DMS153 (cell line): Measurements from ENCODE around the gene PROP1.
"Not testable (repeated sequence)": the region's sequence is repeated elsewhere in the genome, so short reads cannot be mapped to it uniquely, and the experiment has no call there.

Experiments used
- DNase-seq: peaks from one replicate; lab custom pipeline; 2025; lab: John Stamatoyannopoulos, UW

The PROP1 gene

DNA sequence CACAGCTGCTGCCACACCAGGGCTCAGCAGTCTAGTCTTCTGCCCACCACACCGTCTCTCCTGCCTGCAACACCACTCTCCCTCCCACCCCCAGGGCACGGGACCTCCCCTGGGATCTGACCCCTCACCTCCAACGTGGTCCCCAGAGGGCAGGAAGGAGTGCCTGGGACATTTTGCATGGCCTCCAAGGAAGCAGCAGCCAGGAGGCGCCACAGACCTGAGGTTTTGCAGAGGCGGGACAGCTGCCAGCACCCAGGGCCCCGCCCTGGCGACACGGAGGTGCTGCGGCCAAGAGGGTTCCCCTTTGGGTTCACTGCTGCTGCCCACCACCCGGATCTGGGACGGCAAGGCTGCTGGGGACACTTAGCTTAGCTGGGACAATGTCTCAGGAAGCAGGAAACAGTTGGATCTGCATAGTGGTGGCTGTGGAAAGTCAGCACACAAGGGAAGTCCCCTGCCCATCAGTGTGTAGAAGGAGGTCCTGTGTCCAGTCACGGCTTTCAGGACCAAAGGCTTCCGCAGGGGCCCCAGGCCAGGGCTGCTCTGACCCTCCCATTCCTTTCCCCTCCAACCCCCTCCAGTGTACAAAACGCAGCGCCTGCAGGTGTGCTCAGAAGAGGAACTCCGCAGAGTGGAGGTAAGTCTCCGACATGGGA is 13.8 kb downstream of the PROP1 start:
- no peak for DNase-seq

DNA sequence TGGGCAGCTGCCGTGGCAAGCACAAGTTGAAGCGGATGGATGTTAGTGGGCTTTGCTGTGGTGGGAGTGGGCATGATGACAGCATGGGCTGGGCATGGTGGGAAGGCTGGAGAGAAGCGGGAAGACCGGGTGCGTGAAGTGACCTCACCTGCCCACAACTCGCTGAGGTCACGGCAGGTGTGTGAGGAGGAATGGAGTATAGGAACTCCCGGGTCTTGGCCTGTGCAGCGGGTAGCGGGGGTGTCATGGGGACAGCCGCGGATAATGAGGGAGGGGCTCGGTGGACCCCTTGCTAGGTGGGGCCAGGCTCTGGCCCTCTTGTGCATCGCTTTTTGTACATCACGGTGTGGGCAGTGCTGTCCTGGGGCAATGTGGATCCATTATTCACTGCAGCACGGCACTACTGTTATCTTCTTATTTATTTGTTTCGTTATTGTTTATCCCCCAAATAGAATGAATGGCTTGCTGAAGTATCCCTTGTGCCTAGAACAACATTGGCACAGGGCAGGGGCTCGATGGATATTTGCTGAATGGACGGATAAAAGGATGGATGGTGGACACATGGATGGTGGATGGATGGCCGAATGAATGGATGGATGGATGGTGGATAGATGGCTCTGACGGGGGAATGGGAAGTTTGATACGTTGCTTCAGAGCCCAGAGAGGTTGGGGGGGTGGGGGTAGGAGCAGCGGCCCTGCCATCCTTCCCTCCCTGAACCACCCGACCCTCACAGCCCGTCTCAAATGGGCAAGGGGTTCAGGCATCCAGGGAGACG is 14.6 kb downstream of the PROP1 start:
- no peak for DNase-seq

DNA sequence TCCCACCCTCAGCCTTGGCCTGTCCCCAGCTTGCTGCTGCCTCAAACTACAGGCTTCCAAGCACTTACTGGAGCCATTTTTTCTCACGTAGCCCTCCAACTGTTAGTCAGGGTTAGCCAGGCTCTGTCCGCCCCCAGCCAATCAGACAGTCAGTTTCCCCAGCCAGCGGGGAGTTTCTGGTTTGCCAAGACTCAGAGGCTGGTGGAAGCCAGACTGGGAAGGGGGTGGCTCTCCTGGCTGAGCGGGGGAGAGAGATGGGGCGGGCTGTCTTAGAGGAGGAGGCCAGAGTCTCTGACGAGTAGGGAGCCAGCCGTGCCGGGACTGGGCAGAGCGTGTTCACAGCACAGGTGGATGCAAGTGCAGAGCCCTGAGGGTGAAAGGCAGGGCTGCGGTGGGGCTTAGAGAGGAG is 15.3 kb downstream of the PROP1 start:
- DNase-seq = no peak

DNA sequence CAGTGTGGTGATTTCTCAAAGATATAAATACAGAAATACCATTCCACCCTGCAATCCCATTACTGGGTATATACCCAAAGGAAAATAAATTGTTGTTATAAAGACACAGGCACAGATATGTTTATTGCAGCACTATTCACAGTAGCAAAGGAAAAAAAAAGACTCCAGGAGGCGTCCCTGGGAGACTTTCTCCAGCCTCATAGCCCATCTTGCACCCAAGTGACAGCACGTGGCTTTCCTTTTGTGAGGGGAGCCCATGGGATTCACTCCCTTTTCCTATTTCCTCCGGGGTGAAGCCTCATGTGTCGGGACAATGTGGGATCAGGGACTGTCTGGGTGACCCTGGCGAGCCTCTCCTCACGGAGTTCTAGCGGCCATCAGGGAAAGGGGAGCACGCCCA is 18.4 kb downstream of the PROP1 start:
- DNase-seq = not testable (repeated sequence)

DNA sequence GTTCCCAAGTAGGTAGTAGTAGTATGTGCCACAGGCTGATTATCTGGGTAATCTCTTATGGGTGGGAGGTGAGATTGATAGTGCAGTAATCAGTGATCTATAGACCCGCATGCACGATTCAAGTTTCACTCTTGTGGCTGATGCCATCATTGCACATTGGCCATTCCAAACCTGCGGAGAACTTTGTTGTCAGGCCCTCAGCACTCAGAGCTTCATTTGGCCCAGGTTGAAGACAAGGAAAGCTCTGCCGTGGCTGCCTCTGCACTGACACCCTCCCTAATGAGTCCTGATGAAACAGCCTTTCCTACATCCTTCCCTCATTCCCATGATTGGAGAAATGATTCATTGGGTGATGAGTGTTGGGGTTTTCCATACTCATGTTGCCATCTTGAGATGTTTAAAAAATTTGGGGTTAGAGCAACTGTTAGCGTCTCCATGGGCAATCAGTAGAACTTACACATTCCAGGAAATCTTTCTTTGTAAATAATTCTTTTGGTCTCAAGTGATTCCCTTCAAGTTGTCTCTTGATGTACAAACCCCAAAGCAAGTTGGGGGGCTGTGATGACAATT is 22.9 kb downstream of the PROP1 start:
- no peak for DNase-seq

DNA sequence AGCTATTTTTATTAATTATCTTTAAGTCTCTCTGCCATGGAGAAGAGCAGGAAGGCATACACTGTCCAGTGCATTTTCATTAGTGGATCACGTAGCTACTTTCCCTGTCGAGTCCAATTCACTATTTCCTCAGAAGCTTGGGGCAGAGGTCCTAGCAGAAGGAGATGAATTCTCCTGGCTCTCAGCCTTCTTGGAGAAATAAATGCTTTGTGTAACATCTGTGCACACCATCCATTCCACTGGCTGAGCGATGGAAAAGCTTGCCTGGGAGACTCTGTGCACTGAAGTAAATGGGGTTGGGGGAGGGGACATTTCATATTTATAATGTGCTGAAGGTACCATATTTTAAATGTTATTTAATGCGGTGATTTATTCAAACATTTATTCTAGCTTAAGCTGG is 23.4 kb downstream of the PROP1 start:
- DNase-seq = no peak

DNA sequence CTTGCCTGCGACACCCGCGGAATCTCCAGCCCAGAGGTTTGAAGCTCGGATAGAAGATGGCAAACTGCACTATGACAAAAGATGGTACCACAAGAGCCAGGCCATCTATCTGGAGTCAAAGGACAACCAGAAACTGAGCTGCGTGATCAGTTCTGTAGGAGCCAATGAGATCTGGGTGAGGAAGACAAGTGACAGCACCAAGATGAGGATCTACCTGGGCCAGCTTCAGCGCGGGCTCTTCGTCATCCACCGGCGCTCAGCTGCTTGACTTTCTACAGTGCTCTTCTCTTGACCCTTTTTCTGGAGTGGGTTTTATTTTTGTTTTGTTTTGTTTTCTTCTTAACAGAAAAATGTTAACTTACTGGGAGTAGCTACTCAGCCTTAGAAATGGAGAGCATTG is 24.0 kb downstream of the PROP1 start:
- not testable (repeated sequence) for DNase-seq

DNA sequence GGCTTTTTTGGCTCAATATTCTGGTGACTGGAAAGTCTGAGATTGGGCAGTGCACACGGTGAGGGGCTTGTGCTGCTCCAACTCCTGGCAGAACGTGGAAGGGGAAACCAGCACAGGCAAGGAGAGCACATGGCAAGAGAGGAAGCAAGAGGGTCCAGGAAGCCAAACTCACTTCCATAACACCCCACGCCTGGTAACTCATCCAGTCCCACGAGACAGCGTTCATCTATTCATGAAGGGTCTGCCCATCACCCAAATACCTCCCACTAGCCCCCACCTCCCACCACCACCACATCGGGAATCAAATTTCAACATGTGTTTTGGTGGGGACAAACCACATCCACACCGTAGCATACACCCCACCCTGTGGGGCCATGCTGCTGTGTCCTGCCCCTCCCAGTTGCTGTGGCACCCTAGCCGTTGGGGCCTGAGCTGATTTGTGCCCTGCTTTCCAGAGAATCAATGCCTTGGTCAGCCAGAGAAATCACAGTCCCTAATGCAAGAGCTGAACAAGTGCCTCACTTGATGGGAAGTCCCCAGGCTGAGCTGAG is 27.3 kb downstream of the PROP1 start:
- DNase-seq = no peak

DNA sequence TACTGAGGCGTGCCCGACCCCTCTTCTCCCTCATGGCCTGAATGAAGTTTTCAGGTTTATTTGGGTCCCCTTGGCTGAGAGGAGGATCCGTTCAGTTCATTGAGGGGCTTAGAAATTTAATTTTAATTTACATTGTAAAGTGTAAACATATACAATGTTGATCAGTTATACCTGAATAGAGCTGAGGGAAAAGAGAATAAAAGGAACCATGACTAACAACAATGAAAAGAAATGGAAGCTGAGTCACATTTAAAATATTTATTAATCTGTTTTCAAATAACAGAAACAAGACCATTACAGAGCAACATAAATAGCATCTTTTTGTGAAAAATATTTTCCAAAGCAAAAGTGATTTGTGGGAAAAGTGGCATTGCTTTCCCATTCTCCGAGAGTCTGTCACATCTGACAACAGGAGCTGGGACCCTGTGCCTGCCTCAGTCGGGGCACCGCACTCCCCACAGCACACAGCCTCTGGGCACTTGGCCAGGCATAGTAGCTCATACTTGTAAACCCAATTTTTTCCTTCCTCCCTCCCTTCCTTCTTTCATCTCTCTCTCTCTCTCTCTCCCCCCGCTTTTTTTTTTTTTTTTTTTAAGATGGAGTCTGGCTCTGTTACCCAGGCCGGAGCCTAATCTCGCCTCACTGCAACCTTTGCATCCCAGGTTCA is 28.7 kb downstream of the PROP1 start:
- DNase-seq = no peak

DNA sequence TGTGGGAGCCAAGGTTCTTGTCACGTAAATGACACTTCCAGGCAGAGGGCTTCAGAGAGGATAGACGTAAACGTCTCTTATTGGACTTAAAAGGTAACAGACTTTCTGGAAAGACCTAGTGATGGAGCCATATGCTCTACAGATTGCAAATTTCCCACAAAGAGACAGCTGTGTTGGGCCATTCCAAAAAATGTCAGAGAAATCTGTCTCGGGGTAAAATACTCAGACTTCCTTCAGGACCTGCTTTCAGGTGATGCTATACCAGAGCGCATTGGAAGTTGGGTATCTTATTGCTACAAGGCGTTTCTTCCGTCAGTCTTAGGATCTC is 29.2 kb downstream of the PROP1 start:
- no peak for DNase-seq

DNA sequence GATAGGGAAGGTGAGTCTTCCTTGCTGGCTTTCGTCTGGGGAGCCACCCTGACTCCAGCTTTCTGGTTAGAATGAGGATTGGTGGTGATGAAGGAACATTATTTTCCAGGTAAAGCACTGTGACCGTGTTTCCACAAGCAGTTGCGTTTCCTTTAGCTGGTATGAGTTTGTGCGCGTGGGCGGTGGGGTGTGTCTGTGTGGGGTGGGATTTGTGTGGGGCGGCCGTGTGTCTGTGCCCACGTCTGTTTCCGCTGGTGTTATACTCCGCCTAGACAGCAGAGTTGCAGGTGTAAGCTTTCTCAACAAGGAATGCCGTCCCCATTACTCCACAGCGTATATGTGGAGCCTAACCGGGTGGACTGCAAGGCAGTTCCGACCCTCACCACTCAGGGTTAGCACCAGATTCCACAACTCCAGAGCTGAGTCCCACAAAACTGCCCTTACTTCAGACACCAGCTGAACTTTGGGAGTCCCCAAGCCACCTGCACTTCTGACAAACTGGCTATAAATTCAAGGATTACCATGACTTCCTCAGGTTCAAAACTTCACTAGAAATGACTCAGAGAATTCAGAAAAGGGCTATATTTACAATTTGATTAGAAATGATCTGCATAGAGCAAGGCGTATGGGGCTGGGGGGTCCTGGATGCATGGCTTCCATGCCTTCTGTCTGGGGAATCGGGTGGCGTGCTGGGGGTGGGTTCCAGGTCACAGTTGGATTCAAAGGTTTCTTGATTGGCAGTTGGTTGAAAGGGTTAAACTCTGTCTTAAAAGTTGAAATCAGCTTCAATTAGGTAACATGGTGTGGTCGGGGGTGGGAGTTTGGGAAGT is 29.8 kb downstream of the PROP1 start:
- no peak for DNase-seq

DNA sequence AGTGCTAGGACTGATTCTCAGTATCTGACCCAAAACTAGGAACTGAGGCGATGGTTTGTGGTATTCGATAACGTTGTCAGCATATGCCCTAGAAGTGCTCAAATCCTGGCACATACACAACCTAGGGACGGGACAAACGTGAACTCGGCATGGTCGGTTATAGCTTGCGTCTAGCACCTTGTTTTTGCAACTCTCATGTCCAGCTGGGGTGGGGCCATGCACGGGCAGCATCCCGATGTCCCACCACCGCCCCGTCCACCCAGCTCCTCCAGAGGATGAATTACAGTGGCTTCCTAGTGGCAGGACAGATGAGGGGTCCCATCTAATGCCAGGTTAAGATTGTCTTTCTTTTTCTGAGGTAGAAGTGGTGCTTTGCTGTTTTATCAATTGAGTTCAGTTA is 31.6 kb downstream of the PROP1 start:
- no peak for DNase-seq

DNA sequence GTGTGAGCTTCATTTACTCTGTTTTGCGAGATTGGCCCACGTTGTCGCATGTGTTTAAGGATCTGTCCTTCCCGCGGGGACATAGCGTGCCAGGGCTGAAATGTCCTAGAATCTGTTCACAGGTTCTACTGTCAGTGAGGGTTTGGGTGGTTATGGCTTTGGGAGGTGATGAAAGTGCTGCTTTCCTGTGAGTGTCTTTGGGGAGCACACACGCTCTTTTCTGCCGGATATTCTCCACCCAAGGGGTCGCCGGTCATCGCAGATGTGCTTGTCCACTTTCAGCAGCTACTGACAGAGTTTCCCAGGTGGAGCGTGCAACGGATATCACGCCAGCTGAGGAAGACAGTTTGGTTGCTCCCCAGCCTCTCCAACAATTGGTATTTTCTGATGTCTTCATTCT is 32.1 kb downstream of the PROP1 start:
- no peak for DNase-seq

DNA sequence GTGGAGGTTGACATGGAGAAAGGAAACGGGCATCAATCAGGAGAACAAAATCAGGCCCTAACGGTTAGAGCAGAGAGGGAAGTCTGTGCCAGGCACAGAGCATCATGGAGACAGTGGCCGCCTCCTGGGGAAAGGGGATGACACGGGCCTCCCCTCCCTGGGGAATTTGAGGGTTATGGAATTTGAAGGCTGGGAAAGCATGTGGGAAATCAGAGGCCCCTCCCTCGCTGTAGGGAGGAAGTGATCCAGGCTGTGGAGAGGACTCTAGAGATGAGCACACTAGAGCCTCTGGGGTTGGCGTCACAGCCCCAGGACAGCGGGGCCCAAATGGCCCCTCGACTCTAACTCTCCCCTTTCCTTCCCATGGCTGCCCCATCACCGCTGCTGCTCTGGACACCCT is 36.7 kb downstream of the PROP1 start:
- DNase-seq = no peak

DNA sequence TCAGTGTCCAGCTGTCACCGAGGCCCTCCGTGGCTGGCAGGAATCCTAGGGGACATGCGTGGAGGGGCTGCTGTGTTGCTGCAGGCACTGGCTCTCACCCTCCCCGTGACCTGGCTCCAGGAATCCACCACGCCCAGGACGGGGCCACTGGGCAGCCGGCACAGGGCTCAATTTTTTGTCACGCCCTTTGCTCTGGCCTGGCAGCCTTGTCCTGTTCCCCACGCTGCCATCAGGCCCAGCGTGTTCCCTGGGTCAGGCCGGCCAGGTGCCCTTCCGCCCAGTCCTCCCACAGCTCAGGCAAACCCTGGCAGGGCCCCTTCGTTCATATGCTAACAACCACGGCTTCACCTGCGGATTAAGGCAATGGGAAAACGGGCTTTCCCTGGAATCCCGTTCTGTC is 37.3 kb downstream of the PROP1 start:
- no peak for DNase-seq

DNA sequence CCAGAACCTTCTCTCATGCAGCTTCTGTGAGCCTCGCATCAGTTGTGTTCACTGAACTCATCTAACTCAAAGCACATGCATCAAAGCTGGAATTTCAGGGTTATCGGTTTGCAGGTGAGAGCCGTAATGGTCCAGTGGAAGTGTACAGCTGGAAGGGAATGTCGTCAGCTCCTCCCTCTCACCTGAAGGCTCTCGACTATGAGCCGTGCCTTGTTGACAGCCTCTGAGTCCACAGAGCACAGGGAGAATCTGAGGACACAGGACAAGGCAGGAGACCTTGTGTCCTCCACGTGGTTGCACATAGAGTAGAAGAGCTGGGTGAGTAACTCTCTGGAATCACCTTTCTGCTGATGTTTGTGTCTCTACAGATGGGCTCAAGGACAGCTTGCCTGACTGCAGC is 38.8 kb downstream of the PROP1 start:
- no peak for DNase-seq

DNA sequence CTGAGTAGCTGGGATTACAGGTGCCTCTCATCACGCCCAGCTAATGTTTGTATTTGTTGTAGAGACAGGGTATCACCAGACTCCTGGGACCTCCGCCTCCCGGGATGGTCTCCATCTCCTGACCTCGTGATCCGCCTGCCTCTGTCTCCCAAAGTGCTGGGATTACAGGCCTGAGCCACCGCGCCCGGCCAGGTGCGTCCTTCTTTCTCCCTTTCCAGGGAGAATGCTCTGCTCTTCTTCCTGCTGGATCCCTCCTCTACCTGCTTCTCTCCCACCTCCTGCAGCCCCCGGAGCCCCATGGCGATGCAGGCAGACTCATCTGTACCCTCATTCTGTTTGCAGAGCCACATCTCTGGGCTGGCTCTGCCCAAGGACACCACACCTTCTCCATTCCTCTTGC is 42.9 kb downstream of the PROP1 start:
- DNase-seq = not testable (repeated sequence)

DNA sequence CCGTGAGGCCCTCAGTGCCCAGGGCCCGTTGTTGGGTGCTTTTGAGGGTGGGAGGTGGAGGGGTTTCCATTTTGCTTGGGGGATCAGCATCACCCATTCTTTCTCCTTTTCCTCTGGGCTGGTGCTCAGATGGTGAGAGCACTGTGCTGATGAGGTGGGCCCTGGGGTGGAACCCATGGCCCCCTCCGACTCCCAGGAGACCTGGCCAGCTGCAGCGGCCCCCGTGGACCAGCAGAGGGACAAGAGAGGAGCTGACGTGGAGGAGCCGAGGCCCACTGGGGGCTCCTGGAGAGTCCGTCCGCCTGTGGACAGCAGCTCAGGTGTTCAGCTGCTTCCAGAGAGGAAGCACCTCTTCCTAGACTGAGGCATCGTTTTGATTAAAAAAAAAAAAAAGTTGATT is 46.4 kb downstream of the PROP1 start:
- not testable (repeated sequence) for DNase-seq

DNA sequence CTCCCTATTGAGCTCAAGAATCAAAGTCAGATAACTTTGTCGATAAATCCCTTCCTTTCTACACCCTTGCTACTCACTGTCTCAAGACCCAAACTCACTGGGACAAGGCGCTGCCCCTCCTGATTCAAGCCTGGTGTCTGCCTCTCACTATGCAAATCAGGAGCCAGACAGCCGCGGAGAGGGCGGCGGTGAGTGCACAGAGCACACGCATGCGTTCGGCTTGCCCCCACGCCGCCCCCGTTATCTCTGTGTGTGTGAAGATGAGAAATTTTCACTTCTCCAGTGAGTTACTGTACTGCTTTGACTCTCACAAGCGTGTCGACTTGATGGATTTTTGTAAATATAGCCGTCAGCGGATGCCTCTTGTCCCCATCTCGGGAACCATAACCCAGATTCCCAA is 47.0 kb downstream of the PROP1 start:
- not testable (repeated sequence) for DNase-seq

DNA sequence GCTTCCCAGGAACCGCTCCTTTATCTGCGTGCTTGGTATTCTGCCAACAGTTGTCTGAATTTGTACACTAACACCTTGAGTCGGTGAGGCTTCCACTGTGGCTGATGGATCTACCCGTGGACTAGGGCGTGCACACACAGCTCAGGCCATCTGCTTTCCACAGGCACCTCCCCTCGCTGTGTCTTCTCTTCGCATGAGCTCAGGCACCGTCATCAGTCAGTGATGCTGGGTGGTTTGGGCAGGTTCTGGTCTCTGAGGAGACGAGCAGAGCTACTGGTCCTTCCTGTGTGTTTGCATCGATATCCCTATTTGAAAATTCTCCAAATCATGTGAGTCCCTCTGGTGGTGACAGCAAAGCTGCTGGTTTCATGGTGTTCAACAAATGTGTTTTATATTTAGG is 48.1 kb downstream of the PROP1 start:
- peak; percentile 69 for DNase-seq

DNA sequence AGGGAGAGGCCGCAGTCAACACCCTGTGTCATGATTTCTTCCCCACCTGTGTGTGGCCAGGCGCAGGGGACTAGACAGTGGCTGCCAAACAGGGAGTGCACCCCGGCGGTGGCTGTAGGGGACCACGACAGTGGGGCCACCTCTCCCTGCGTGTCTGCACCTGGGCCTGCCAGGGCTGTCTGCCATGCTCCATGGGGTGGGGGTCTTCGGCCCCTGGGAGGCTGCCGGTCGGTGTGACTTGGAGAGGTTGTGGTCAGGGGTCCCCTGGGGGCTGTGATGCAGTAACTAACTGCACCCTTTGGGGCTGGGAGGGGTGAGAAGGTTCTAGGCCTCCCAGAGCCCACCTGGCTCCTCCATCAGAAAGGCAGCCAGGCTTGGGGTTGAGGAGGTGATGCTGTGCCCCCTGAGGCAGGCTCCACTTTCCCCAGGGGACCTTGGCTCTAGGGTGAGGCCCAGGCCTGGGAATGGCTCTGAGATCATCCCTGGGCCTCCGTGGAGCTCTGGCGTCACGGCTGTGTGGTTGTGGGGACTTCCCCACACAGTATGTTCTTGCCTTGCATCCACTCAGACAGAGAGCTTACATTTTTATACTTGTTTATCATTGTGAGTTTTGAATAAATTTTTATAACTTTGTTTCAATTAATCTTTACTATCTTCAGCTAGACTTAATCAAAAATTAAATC is 50.3 kb downstream of the PROP1 start:
- not testable (repeated sequence) for DNase-seq
